ACC112 (cell line): ENCODE data around the gene HOXB3.
"Not testable (repeated sequence)": the region's sequence is repeated elsewhere in the genome, so short reads cannot be mapped to it uniquely, and the experiment has no call there.

ENCODE experiments used
- H2AFZ ChIP-seq: fragments of 200-600 bp; sonication (generic); one replicate; pipeline ENCODE4 v1.6.0; 2017; ENCODE audit warnings: antibody characterized with exemption, low read length; ENCODE audit not compliant: unreplicated experiment
- H3K27ac ChIP-seq: fragments of 200-600 bp; sonication (generic); 2 replicates; pipeline ENCODE4 v1.5.1; 2014; ENCODE audit warnings: low read depth, mild to moderate bottlenecking, antibody characterized with exemption, low read length, moderate library complexity
- H3K27me3 ChIP-seq: fragments of 200-600 bp; sonication (generic); 2 replicates; pipeline ENCODE4 v1.6.1; 2014; ENCODE audit warnings: mild to moderate bottlenecking, antibody characterized with exemption, low read length, moderate library complexity, mixed read lengths; ENCODE audit not compliant: insufficient read depth
- H3K36me3 ChIP-seq: fragments of 200-600 bp; sonication (generic); 2 replicates; pipeline ENCODE4 v1.6.1; 2016; ENCODE audit warnings: mild to moderate bottlenecking, antibody characterized with exemption, low read length, moderate library complexity, mixed read lengths; ENCODE audit not compliant: insufficient read depth
- H3K4me1 ChIP-seq: fragments of 200-600 bp; sonication (generic); one replicate; pipeline ENCODE4 v1.6.1; 2016; ENCODE audit warnings: low read length, mixed read lengths; ENCODE audit not compliant: insufficient read depth, unreplicated experiment, control insufficient read depth
- H3K4me3 ChIP-seq: fragments of 200-600 bp; sonication (generic); 2 replicates; pipeline ENCODE4 v1.5.1; 2014; ENCODE audit warnings: mild to moderate bottlenecking, low read depth, low read length
- H3K79me2 ChIP-seq: fragments of 200-600 bp; sonication (generic); one replicate; pipeline ENCODE4 v1.6.0; 2016; ENCODE audit warnings: low read length; ENCODE audit not compliant: control insufficient read depth, unreplicated experiment, insufficient read depth

HOXB3 gene

GRCh38 chr17:48543107-48543853 is 46.8 kb downstream of the HOXB3 start:
- peaks cover 96% of the 10 kb centered on the region for H3K27me3 ChIP-seq
- H3K4me3 ChIP-seq: 0 out of 2 replicates have a peak overlapping the region, but pooled peaks have one; percentile 34
- H3K79me2 ChIP-seq: no peaks in the 10 kb centered on the region
- H3K27ac ChIP-seq: no peak overlapping the region
- no peaks in the 10 kb centered on the region for H3K4me1 ChIP-seq
- H3K36me3 ChIP-seq: no peaks in the 10 kb centered on the region
- H2AFZ ChIP-seq: no peak overlapping the region

GRCh38 chr17:48542698-48543106 is 47.3 kb downstream of the HOXB3 start:
- Histone ChIP-seq H3K36me3 (no peaks in the 10 kb centered on the region), H3K79me2 (no peaks in the 10 kb centered on the region), H3K27me3 (peaks cover 90% of the 10 kb centered on the region), H3K4me1 (no peaks in the 10 kb centered on the region), H2AFZ (no peak overlapping the region), H3K27ac (no peak overlapping the region), H3K4me3 (no peak overlapping the region)

- Histone ChIP-seq H2AFZ (no peak overlapping the region), H3K79me2 (no peaks in the 10 kb centered on the region), H3K36me3 (no peaks in the 10 kb centered on the region), H3K27me3 (peaks cover 88% of the 10 kb centered on the region), H3K27ac (no peak overlapping the region), H3K4me1 (no peaks in the 10 kb centered on the region), H3K4me3 (peak overlapping the region; percentile 42; the same call in 1 of the 2 replicates)
These were observed 47.9 kb downstream of the HOXB3 start for GRCh38 chr17:48542114-48542656.

DNA sequence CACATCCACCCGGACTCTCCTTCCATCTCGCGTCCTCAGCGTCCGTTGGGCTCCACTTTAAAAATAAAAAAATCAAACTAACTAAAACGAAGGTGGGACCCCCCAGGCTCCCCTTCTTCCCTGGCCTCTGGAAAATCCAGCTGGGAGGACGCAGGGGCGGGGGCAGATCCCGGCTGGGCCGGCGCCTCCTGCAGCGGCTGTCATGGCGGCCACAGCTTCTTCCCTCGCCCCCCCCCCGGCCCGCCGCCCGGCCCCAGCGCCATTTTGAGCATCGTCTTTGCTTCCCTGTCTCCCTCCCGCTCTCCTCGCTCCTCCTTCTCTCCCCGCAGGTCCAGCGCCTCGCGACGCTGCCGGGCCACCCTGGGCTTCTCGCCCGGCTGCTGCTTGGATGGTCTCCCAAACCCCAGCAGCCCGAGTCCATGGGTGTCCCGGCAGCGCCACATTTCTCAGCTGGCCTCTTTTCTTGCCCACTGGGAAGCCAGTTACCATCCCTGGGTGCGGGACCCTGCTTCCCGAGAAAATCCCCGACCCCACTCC is 48.4 kb downstream of the HOXB3 start:
- no peak overlapping the region for H3K27ac ChIP-seq

GRCh38 chr17:48541036-48541576 is 48.9 kb downstream of the HOXB3 start:
- H3K36me3 ChIP-seq: no peaks in the 10 kb centered on the region
- peak overlapping the region; percentile 11 for H2AFZ ChIP-seq
- H3K79me2 ChIP-seq: no peaks in the 10 kb centered on the region
- H3K4me3 ChIP-seq: peak overlapping the region; percentile 42; the same call in 1 of the 2 replicates
- H3K27ac ChIP-seq: no peak overlapping the region
- no peaks in the 10 kb centered on the region for H3K4me1 ChIP-seq
- peaks cover 84% of the 10 kb centered on the region for H3K27me3 ChIP-seq

More for the DNA sequence above, 48.4 kb downstream of the HOXB3 start:
- H3K79me2 ChIP-seq: no peaks in the 10 kb centered on the region
- H3K27me3 ChIP-seq: peaks cover 86% of the 10 kb centered on the region
- no peaks in the 10 kb centered on the region for H3K36me3 ChIP-seq
- H3K4me1 ChIP-seq: no peaks in the 10 kb centered on the region
- peak overlapping the region; percentile 11 for H2AFZ ChIP-seq
- H3K4me3 ChIP-seq: peak overlapping the region; percentile 42; the same call in 1 of the 2 replicates

GRCh38 chr17:48540213-48540612 is 49.8 kb downstream of the HOXB3 start:
- Histone ChIP-seq H3K36me3 (no peaks in the 10 kb centered on the region), H2AFZ (no peak overlapping the region), H3K79me2 (no peaks in the 10 kb centered on the region), H3K4me1 (no peaks in the 10 kb centered on the region), H3K27me3 (peaks cover 81% of the 10 kb centered on the region), H3K27ac (no peak overlapping the region), H3K4me3 (no peak overlapping the region)

DNA sequence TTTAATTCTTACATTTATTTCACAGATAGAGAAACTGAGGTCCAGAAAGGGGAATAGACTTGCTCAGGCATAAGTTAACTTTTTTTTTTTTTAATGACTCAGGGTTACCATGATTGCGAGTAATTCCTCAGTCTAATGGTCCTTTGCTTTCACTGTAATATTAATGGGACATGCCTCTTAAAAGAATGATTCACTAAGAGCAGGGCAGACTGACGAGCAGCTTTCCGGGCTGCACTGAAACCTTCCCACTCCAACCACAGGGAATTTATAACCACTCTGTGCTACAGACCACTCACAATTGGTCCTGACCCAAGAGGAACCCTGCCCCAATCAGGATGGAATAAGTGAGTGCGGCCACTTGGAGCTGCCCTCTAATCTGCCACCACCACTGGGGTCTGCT is 50.9 kb downstream of the HOXB3 start:
- no peak overlapping the region for H3K4me3 ChIP-seq
- no peak overlapping the region for H2AFZ ChIP-seq
- H3K27me3 ChIP-seq: peaks cover 75% of the 10 kb centered on the region
- H3K27ac ChIP-seq: no peak overlapping the region
- H3K79me2 ChIP-seq: no peaks in the 10 kb centered on the region
- H3K36me3 ChIP-seq: no peaks in the 10 kb centered on the region
- H3K4me1 ChIP-seq: no peaks in the 10 kb centered on the region

DNA sequence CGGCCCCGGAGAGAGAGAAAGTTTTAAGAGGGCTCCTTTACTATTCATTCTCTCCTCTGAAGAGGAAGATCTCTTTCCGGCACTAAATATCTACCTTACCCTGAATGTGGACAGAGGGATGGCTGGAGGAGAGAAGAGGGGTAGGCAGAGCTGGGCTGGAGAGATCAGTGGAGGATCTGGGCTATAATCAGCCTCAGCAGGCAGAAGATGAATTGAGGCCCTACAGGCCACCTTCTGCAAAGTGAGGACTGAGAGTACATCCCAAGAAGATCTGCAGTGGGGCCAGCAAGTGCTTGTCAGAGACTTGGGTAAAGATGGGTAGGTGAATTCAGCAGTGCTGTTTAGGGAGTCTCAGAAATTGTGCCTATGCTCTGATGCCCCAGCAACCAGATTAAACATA is 52.7 kb downstream of the HOXB3 start:
- Histone ChIP-seq H3K27me3 (peaks cover 72% of the 10 kb centered on the region), H3K36me3 (no peaks in the 10 kb centered on the region), H3K27ac (no peak overlapping the region), H2AFZ (no peak overlapping the region), H3K4me1 (no peaks in the 10 kb centered on the region), H3K79me2 (no peaks in the 10 kb centered on the region), H3K4me3 (no peak overlapping the region)

DNA sequence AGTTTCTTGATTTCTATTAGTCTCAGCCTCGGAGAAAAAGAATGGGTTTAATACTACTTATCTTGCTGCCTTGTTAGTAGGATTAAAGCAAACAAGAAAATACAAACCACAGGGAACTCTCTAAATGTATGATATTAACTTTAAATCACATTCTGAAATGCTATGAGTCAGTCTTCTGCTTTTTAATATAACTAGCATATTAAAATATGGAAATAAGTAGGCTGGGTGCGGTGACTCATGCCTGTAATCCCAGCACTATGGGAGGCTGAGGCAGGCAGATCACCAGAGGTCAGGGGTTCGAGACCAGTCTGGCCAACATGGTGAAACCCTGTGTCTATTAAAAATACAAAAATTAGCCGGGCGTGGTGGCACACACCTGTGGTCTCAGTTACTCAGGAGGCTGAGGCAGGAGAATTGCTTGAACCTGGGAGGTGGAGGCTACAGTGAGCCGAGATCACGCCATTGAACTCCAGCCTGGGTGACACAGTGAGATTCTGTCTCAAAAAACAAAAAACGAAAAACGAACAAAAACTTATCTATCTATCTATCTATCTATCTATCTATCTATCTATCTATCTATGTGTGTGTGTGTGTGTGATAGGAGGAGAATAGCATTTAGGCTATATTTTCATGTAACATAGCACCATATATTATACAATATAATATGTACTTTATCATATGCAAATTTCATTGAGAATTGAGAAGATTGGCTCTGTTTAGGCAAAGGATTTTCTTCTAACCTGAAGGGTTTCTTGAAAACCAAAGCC is 54.1 kb downstream of the HOXB3 start:
- H3K27ac ChIP-seq, H3K4me1 ChIP-seq, H2AFZ ChIP-seq, H3K4me3 ChIP-seq, H3K36me3 ChIP-seq, H3K79me2 ChIP-seq: not testable (repeated sequence)
- H3K27me3 ChIP-seq: peaks cover 72% of the 10 kb centered on the region

GRCh38 chr17:48532261-48532660 is 57.8 kb downstream of the HOXB3 start:
- H3K4me1 ChIP-seq: no peaks in the 10 kb centered on the region
- H3K79me2 ChIP-seq: no peaks in the 10 kb centered on the region
- H3K27me3 ChIP-seq: peaks cover 83% of the 10 kb centered on the region
- no peak overlapping the region for H3K27ac ChIP-seq
- H2AFZ ChIP-seq: no peak overlapping the region
- no peak overlapping the region for H3K4me3 ChIP-seq
- no peaks in the 10 kb centered on the region for H3K36me3 ChIP-seq
